BLaER1 treated with 17β-estradiol and CSF1 and Interleukin-3, amounts not matched to agents 10 nM and 100 nM (cell line): ENCODE results near the gene CNOT4.
"Not testable (repeated sequence)": the region's sequence is repeated elsewhere in the genome, so short reads cannot be mapped to it uniquely, and the experiment has no call there.

ENCODE experiments used
- H3K27ac ChIP-seq, 11 experiments: shearing (Covaris generic); formaldehyde crosslinking; 2 replicates each; pipeline ENCODE4 v1.8.1; 2022
- H3K27me3 ChIP-seq, 11 experiments: shearing (Covaris generic); formaldehyde crosslinking; 2 replicates each; pipeline ENCODE4 v1.8.1; 2022
- H3K36me3 ChIP-seq, 11 experiments: shearing (Covaris generic); formaldehyde crosslinking; 2 replicates each; pipeline ENCODE4 v1.8.1; 2022
- H3K4me1 ChIP-seq, 10 experiments: shearing (Covaris generic); formaldehyde crosslinking; 2 replicates each; pipeline ENCODE4 v1.8.1; 2022
- H3K4me2 ChIP-seq, 11 experiments: shearing (Covaris generic); formaldehyde crosslinking; 2 replicates each; pipeline ENCODE4 v1.8.1; 2022
- H3K4me3 ChIP-seq, 10 experiments: shearing (Covaris generic); formaldehyde crosslinking; 2 replicates each; pipeline ENCODE4 v1.8.1; 2022
- H3K9ac ChIP-seq, 11 experiments: shearing (Covaris generic); formaldehyde crosslinking; 2 replicates each; pipeline ENCODE4 v1.8.1; 2022
- H3K9me3 ChIP-seq, 11 experiments: shearing (Covaris generic); formaldehyde crosslinking; replicated peaks in 1 of 11; 2 replicates each; pipeline ENCODE4 v1.8.1; 2022
- H4K20me1 ChIP-seq, 11 experiments: shearing (Covaris generic); formaldehyde crosslinking; 2 replicates each; pipeline ENCODE4 v1.8.1; 2022
- Cebpa-rat ChIP-seq, 11 experiments: shearing (Covaris generic); IDR thresholded peaks; 2 replicates each; pipeline ENCODE4 v1.8.1; 2022

Gene CNOT4

DNA sequence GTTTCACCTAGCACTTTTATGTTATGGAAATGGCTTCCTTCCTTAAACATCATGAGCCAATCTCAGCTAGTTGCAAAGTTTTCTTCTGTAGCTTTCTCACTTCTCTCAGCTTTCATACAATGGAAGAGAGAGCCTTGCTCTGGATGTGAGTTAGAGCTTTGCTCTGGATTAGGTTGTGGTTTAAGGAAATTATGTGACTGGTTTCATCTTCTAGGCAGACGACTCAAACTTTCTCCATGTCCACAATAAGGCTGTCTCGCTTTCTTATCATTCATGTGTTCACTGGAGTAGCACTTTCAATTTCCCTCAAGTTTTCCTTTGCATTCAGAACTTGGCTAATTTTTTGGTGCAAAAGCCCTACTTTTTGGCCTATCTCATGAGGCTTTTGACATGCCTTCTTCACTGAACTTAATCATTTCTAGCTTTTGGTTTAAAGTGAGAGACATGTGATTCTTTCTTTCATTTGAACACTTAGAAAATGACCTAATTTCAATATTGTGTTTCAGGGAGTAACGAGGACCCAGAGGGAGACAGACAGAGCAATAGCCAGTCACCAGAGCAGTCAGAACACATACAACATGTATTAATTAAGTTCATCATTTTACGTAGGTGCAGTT, 49.8 kb downstream of the CNOT4 start:
- Histone ChIP-seq H3K9ac (no peak overlapping the region), H3K4me1 (peaks cover 13 to 37% (median 19%) of the 10 kb centered on the region in 10 experiments; a peak in 17 of 20 replicates), H3K27me3 (no peaks in the 10 kb centered on the region), H3K4me3 (no peak overlapping the region), H4K20me1 (peaks cover 10 to 98% (median 69%) of the 10 kb centered on the region in 11 experiments; a peak in 18 of 22 replicates), H3K9me3 (peaks cover 0 to 19% (median 14%) of the 10 kb centered on the region in 11 experiments; a peak in 17 of 22 replicates), H3K4me2 (peak overlapping the region; percentile 11 to 51 (median 27); a peak in 21 of 22 replicates), H3K27ac (no peak overlapping the region), H3K36me3 (peaks cover 0 to 28% (median 15%) of the 10 kb centered on the region in 11 experiments; a peak in 14 of 22 replicates)
- TF ChIP-seq Cebpa-rat (IDR thresholded peaks at IDR 0.05) = no peak

DNA sequence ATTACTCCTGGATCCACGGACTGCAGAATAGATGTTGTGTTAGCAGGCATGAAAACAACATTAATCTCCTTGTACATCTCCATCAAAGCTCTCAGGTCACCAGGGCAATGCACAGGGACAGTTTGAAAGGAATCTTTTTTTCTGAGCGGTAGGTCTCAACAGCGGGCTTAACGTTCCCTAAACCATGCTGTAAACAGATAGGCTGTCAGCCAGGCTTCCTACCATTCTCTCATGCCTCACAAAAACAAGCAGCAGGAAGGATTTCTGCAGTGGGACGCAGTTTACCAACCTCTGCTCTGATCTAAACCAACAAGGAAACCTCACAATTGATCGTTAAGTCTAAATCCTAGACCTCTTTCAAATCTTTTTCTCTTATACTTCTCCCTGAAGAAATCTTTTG, 50.8 kb downstream of the CNOT4 start:
- Histone ChIP-seq H3K9me3 (peaks cover 0 to 15% (median 10%) of the 10 kb centered on the region in 11 experiments; a peak in 17 of 22 replicates), H3K4me1 (peaks cover 13 to 33% (median 21%) of the 10 kb centered on the region in 10 experiments; a peak in 17 of 20 replicates), H4K20me1 (peaks cover 16 to 100% (median 78%) of the 10 kb centered on the region in 11 experiments; a peak in 18 of 22 replicates), H3K36me3 (peaks cover 0 to 33% (median 16%) of the 10 kb centered on the region in 11 experiments; a peak in 13 of 22 replicates), H3K4me2 (peak overlapping the region in 7 of 11 experiments; percentile 11 to 51 (median 27); a peak in 7 of 22 replicates), H3K9ac (no peak overlapping the region), H3K27ac (no peak overlapping the region), H3K27me3 (no peaks in the 10 kb centered on the region), H3K4me3 (no peak overlapping the region)
- TF ChIP-seq Cebpa-rat (IDR thresholded peaks at IDR 0.05) = no peak

DNA sequence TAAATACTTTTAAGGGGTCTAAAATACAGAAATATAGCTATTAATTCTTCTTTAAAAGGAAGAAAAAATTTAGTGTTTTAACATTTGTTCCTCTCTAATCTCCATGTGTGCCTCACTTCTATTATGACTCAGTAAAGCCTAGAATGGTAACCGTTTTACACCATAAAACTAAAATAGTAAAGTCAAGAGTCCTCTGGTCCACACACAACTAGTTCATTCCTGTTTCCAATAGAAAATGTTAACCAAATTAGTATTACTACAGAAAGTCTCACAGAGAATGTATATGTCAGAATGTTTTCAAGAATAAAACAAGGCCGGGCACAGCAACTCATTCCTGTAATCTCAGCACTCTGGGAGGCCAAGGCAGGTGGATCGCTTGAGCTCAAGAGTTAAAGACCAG, 55.8 kb downstream of the CNOT4 start:
- Histone ChIP-seq H3K4me3 (no peak overlapping the region), H3K9ac (no peak overlapping the region), H3K4me2 (no peak overlapping the region), H3K27me3 (no peaks in the 10 kb centered on the region), H3K9me3 (no peaks in the 10 kb centered on the region), H3K4me1 (peaks cover 0 to 7% (median under 1%) of the 10 kb centered on the region in 10 experiments; a peak in 6 of 20 replicates), H4K20me1 (peaks cover 25 to 96% (median 86%) of the 10 kb centered on the region in 11 experiments; a peak in 21 of 22 replicates), H3K27ac (no peak overlapping the region), H3K36me3 (peaks cover 0 to 18% (median 12%) of the 10 kb centered on the region in 11 experiments; a peak in 8 of 22 replicates)
- TF ChIP-seq Cebpa-rat (IDR thresholded peaks at IDR 0.05) = no peak

DNA sequence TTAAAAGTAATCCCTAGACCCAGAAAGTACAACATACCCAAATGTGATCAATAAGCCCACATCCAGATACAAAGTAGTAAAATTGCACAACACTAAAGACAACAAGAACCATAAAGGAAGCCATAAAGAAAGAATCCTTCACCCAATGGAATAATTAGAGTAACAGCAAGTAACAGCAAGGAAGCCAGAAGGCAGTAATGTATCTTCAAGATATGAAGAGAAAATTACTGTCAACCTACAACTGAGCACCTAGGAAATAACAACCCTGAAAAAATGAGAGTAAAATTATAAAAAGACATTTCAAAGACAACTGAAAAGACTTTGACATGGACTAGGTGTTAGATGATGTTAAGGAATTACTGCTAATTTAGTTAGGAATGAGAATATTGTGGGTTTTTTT, 60.5 kb downstream of the CNOT4 start:
- Histone ChIP-seq H3K36me3 (peaks cover under 1 to 18% (median 4%) of the 10 kb centered on the region in 11 experiments; a peak in 10 of 22 replicates), H3K9ac (no peak overlapping the region)
- no peak for TF ChIP-seq Cebpa-rat (IDR thresholded peaks at IDR 0.05)

DNA sequence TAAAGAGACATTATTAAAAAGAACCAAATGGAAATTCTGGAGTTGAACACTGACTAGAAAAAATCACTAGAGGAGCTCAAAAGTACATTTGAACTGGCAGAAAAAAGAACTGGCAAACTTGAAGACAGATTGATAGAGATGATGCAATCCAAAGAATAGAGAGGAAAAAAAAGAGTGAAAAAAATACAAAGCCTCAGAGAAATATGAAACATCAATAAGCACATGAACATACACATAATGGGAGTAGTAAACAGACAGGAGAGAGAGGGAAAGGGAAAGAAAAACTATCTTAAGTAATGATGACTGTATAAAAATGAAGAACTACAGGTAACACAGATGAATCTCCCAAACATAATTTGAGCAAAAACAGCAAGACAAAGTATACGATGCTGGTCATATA, 61.1 kb downstream of the CNOT4 start:
- Histone ChIP-seq H3K4me1 (peaks cover 0 to 8% (median 0%) of the 10 kb centered on the region in 10 experiments; a peak in 3 of 20 replicates), H3K9me3 (no peaks in the 10 kb centered on the region), H3K36me3 (peaks cover 6 to 24% (median 10%) of the 10 kb centered on the region in 11 experiments; a peak in 14 of 22 replicates), H3K27me3 (no peaks in the 10 kb centered on the region), H3K9ac (no peak overlapping the region), H3K27ac (no peak overlapping the region), H3K4me3 (no peak overlapping the region), H4K20me1 (peaks cover 40 to 92% (median 81%) of the 10 kb centered on the region in 11 experiments), H3K4me2 (no peak overlapping the region)
- peak in 1 of 11 experiments; percentile 38; a peak in 1 of 22 replicates for TF ChIP-seq Cebpa-rat (IDR thresholded peaks at IDR 0.05)

More for the DNA sequence above, 60.5 kb downstream of the CNOT4 start:
- Histone ChIP-seq H3K9me3 (no peaks in the 10 kb centered on the region), H4K20me1 (peaks cover 37 to 90% (median 77%) of the 10 kb centered on the region in 11 experiments), H3K4me1 (peaks cover 0 to 8% (median 0%) of the 10 kb centered on the region in 10 experiments; a peak in 4 of 20 replicates), H3K27me3 (no peaks in the 10 kb centered on the region), H3K4me2 (no peak overlapping the region; a peak in 1 of 22 replicates), H3K4me3 (no peak overlapping the region), H3K27ac (no peak overlapping the region)

DNA sequence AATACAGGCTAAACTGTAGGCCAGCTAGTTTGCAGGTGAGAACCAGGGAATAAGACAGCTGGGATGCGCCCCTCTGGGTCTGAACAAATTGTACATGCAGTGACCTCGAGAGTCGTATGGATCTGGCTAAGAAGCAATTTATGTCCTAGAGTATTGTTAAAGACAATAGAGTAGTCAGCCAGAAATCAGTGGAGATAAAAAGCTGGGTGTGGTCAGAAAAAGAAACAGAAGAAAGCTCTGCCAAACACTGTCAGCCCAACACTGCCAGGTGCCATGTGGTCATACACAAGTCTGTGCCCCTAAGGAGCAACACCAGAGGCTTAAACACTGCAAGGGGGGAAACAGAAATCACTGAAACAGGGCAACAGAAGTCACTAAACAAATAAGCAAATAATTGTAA, 62.2 kb downstream of the CNOT4 start:
- peaks cover 0 to 8% (median 0%) of the 10 kb centered on the region in 10 experiments; a peak in 3 of 20 replicates for H3K4me1 ChIP-seq
- peaks cover 9 to 28% (median 15%) of the 10 kb centered on the region in 11 experiments; a peak in 16 of 22 replicates for H3K36me3 ChIP-seq
- H3K27me3 ChIP-seq = no peaks in the 10 kb centered on the region
- H4K20me1 ChIP-seq = peaks cover 45 to 95% (median 87%) of the 10 kb centered on the region in 11 experiments
- no peaks in the 10 kb centered on the region for H3K9me3 ChIP-seq
- H3K4me3 ChIP-seq = no peak overlapping the region
- no peak for TF ChIP-seq Cebpa-rat (IDR thresholded peaks at IDR 0.05)
- H3K9ac ChIP-seq = no peak overlapping the region
- H3K4me2 ChIP-seq = no peak overlapping the region
- no peak overlapping the region for H3K27ac ChIP-seq

DNA sequence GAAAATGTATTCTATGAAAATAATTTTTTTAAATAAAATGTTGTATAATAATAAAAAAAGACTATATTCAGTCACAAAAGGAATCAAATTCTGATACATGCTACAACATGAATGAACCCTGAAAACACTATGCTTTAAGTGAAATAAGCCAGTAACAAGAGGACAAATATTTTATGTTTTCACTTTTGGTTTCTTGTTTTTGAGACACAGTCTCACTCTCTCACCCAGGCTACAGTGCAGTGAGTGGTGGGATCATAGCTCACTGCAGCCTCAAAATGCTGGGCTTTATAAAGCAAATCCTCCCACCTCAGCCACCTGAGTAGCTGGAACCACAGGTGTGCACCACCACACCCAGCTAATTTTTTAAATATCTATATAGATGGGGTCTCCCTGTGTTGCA, 64.2 kb downstream of the CNOT4 start:
- Histone ChIP-seq H3K27ac (no peak overlapping the region), H3K4me1 (peaks cover 0 to 10% (median 0%) of the 10 kb centered on the region in 10 experiments; a peak in 4 of 20 replicates)

DNA sequence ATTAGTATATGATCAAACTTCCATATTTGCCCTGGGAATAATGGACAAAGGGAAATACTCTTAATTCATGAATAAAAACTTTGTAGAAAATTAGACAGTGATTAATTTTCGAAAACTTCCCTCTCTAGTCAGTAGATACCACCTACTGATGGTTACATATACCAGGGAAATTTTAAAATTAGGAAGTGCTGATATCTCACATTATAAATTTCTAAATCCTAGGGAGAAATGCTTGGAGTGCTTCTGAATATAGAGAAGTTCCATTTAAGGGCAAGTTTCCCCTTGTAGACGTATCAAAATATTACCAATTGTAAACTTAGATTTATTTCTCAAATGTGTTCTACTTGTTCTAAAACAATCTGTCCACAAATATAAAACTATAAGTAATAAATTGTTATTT, 64.6 kb downstream of the CNOT4 start:
- H3K9ac ChIP-seq, H3K4me2 ChIP-seq, H3K9me3 ChIP-seq, H3K4me3 ChIP-seq, H3K27me3 ChIP-seq, H3K27ac ChIP-seq: not testable (repeated sequence)
- Histone ChIP-seq H3K36me3 (peaks cover 4 to 30% (median 14%) of the 10 kb centered on the region in 11 experiments; a peak in 14 of 22 replicates), H3K4me1 (peaks cover 0 to 15% (median 0%) of the 10 kb centered on the region in 10 experiments; a peak in 5 of 20 replicates), H4K20me1 (peaks cover 43 to 95% (median 82%) of the 10 kb centered on the region in 11 experiments)

More for the DNA sequence above, 64.2 kb downstream of the CNOT4 start:
- Histone ChIP-seq H3K36me3 (peaks cover 7 to 30% (median 15%) of the 10 kb centered on the region in 11 experiments; a peak in 15 of 22 replicates), H3K4me3 (no peak overlapping the region), H3K4me2 (no peak overlapping the region), H4K20me1 (peaks cover 39 to 95% (median 82%) of the 10 kb centered on the region in 11 experiments), H3K27me3 (no peaks in the 10 kb centered on the region), H3K9ac (no peak overlapping the region), H3K9me3 (no peaks in the 10 kb centered on the region)
- TF ChIP-seq Cebpa-rat (IDR thresholded peaks at IDR 0.05) = no peak

DNA sequence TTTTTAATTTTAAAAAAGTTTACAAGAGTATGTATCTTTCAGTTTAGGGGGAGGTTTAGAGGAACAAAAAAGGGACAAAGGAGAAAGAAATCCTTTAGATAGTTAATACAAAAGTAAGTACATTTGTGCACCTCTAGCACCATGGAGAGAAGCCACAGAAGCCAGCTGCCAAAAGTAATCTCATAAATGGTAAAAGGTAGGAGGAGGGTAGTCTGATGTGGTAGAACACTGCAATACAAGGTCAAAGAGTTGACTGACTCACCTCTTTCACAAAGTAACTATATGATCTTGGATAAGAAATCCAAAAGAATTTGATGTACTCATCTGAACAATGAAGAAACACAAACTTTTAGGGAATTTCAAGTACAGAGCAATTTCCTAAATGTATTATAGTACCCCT, 68.1 kb downstream of the CNOT4 start:
- H3K27ac ChIP-seq = no peak overlapping the region
- peaks cover 22 to 44% (median 30%) of the 10 kb centered on the region in 11 experiments for H3K36me3 ChIP-seq
- H3K27me3 ChIP-seq = no peaks in the 10 kb centered on the region
- peaks cover 0 to 9% (median 0%) of the 10 kb centered on the region in 11 experiments; a peak in 3 of 22 replicates for H3K9me3 ChIP-seq
- no peak for TF ChIP-seq Cebpa-rat (IDR thresholded peaks at IDR 0.05)
- no peak overlapping the region for H3K9ac ChIP-seq
- peaks cover 32 to 90% (median 68%) of the 10 kb centered on the region in 11 experiments; a peak in 20 of 22 replicates for H4K20me1 ChIP-seq
- peaks cover 0 to 12% (median 0%) of the 10 kb centered on the region in 10 experiments; a peak in 4 of 20 replicates for H3K4me1 ChIP-seq
- no peak overlapping the region for H3K4me2 ChIP-seq
- H3K4me3 ChIP-seq = no peak overlapping the region
